D341Med (cell line): ENCODE results near the gene KDM5B.

ENCODE experiments used
- DNase-seq: peaks from one replicate; pipeline ENCODE4 v3.0.0; 2012; ENCODE audit warnings: low spot score

KDM5B gene

GRCh38 chr1:202711949-202712635, 96.1 kb downstream of the KDM5B start:
- DNase-seq: no peak

- DNase-seq: peak; percentile 87
Observed at GRCh38 chr1:202710070-202711045, 97.9 kb downstream of the KDM5B start, which contains the start of gene SYT2. SYT2 (minus strand) TSS chr1:202710454; CDS start chr1:202605772, 104,682 bp downstream.

- DNase-seq: peak; percentile 64
Observed at GRCh38 chr1:202709276-202710041, 98.8 kb downstream of the KDM5B start.

GRCh38 chr1:202708456-202709275, 99.6 kb downstream of the KDM5B start:
- no peak for DNase-seq

- no peak for DNase-seq
Observed at GRCh38 chr1:202706851-202707250, 101.4 kb downstream of the KDM5B start.

GRCh38 chr1:202704601-202705000, 103.6 kb downstream of the KDM5B start:
- no peak for DNase-seq

- DNase-seq: no peak
Observed at GRCh38 chr1:202703191-202703590, 105.0 kb downstream of the KDM5B start.

- DNase-seq: no peak
Observed at GRCh38 chr1:202702088-202702487, 106.1 kb downstream of the KDM5B start.

GRCh38 chr1:202701200-202701599, 107.0 kb downstream of the KDM5B start:
- DNase-seq: no peak

GRCh38 chr1:202700061-202700460, 108.2 kb downstream of the KDM5B start:
- no peak for DNase-seq

- no peak for DNase-seq
Observed at GRCh38 chr1:202698276-202698675, 109.9 kb downstream of the KDM5B start.

- DNase-seq: no peak
Observed at GRCh38 chr1:202697038-202697437, 111.2 kb downstream of the KDM5B start.

- DNase-seq: no peak
Observed at GRCh38 chr1:202694314-202694713, 113.9 kb downstream of the KDM5B start.

GRCh38 chr1:202692959-202693555, 115.2 kb downstream of the KDM5B start:
- DNase-seq: peak; percentile 73

- no peak for DNase-seq
Observed at GRCh38 chr1:202691816-202692215, 116.4 kb downstream of the KDM5B start.

GRCh38 chr1:202689493-202690342, 118.5 kb downstream of the KDM5B start:
- DNase-seq: no peak

GRCh38 chr1:202689082-202689481, 119.1 kb downstream of the KDM5B start:
- DNase-seq: no peak

GRCh38 chr1:202688401-202688800, 119.8 kb downstream of the KDM5B start:
- no peak for DNase-seq

- no peak for DNase-seq
Observed at GRCh38 chr1:202687798-202688197, 120.4 kb downstream of the KDM5B start.

GRCh38 chr1:202687370-202687769, 120.9 kb downstream of the KDM5B start:
- DNase-seq: no peak
